CD4-positive, alpha-beta T cell treated with Interleukin-17A for 4 hours (primary cell): ENCODE measurements around the gene DSG2.

Source experiments
- DNase-seq: peaks from one replicate; pipeline ENCODE4 v3.0.0-alpha.2; 2020; ENCODE audit warnings: mixed read lengths

The DSG2 gene

DNA sequence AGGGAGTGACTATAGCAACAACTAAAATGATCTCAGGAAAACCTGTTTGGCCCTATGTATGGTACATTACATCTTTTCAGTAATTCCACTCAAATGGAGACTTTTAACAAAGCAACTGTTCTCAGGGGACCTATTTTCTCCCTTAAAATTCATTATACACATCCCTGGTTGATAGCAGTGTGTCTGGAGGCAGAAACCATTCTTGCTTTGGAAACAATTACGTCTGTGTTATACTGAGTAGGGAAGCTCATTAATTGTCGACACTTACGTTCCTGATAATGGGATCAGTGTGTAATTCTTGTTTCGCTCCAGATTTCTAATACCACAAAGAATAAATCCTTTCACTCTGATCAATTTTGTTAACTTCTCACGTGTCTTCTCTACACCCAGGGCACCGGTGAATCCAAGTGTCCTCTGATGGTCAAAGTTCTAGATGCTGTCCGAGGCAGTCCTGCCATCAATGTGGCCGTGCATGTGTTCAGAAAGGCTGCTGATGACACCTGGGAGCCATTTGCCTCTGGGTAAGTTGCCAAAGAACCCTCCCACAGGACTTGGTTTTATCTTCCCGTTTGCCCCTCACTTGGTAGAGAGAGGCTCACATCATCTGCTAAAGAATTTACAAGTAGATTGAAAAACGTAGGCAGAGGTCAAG lies 94.7 kb downstream of the DSG2 start:
- no peak for DNase-seq

DNA sequence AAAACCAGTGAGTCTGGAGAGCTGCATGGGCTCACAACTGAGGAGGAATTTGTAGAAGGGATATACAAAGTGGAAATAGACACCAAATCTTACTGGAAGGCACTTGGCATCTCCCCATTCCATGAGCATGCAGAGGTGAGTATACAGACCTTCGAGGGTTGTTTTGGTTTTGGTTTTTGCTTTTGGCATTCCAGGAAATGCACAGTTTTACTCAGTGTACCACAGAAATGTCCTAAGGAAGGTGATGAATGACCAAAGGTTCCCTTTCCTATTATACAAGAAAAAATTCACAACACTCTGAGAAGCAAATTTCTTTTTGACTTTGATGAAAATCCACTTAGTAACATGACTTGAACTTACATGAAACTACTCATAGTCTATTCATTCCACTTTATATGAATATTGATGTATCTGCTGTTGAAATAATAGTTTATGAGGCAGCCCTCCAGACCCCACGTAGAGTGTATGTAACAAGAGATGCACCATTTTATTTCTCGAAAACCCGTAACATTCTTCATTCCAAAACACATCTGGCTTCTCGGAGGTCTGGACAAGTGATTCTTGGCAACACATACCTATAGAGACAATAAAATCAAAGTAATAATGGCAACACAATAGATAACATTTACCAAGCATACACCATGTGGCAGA lies 97.3 kb downstream of the DSG2 start:
- no peak for DNase-seq

DNA sequence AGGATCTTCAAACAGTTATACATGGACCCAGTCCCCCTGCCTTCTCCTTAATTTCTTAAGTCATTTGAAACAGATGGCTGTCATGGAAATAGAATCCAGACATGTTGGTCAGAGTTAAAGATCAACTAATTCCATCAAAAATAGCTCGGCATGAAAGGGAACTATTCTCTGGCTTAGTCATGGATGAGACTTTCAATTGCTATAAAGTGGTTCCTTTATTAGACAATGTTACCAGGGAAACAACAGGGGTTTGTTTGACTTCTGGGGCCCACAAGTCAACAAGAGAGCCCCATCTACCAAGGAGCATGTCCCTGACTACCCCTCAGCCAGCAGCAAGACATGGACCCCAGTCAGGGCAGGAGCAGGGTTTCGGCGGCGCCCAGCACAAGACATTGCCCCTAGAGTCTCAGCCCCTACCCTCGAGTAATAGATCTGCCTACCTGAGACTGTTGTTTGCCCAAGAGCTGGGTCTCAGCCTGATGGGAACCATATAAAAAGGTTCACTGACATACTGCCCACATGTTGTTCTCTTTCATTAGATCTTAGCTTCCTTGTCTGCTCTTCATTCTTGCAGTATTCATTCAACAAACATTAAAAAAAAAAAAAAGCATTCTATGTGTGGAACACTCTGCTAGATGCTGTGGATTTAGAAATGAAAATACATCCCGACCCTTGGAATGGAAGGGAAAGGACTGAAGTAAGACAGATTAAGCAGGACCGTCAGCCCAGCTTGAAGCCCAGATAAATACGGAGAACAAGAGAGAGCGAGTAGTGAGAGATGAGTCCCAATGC lies 98.3 kb downstream of the DSG2 start:
- DNase-seq = no peak

DNA sequence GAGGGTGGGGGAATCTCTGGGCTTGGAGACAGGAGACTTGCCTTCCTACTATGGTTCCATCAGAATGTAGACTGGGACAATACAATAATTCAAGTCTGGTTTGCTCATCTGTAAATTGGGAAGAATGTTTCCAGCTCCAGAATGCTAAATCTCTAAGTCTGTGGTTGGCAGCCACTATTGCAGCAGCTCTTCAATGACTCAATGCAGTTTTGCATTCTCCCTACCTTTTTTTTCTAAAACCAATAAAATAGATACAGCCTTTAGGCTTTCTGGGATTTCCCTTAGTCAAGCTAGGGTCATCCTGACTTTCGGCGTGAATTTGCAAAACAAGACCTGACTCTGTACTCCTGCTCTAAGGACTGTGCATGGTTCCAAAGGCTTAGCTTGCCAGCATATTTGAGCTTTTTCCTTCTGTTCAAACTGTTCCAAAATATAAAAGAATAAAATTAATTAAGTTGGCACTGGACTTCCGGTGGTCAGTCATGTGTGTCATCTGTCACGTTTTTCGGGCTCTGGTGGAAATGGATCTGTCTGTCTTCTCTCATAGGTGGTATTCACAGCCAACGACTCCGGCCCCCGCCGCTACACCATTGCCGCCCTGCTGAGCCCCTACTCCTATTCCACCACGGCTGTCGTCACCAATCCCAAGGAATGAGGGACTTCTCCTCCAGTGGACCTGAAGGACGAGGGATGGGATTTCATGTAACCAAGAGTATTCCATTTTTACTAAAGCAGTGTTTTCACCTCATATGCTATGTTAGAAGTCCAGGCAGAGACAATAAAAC lies 100.2 kb downstream of the DSG2 start:
- DNase-seq = no peak
